ENCODE results near the gene GCNT4.

Gene GCNT4

GRCh38 chr5:75050415-75050814 lies 1.9 kb downstream of the GCNT4 start:
- DNase-seq (ENCODE audit: low spot score), result no peak

- DNase-seq (ENCODE audit: low spot score), result peak; percentile 13
Measured at GRCh38 chr5:75049456-75050351, 2.7 kb downstream of the GCNT4 start.

GRCh38 chr5:75048457-75048953 lies 3.9 kb downstream of the GCNT4 start:
- DNase-seq (ENCODE audit: low spot score), result no peak

- no peak for DNase-seq (ENCODE audit: low spot score)
Measured at GRCh38 chr5:75047356-75047755, 5.0 kb downstream of the GCNT4 start.

- no peak for DNase-seq (ENCODE audit: low spot score)
Measured at GRCh38 chr5:75046366-75047142, 5.8 kb downstream of the GCNT4 start.

- DNase-seq (ENCODE audit: low spot score), result no peak
Measured at GRCh38 chr5:75045071-75045470, 7.3 kb downstream of the GCNT4 start.

- DNase-seq (ENCODE audit: low spot score), result no peak
Measured at GRCh38 chr5:75044406-75044805, 8.0 kb downstream of the GCNT4 start.

- DNase-seq (ENCODE audit: low spot score), result no peak
Measured at GRCh38 chr5:75043633-75044264, 8.6 kb downstream of the GCNT4 start.

- DNase-seq (ENCODE audit: low spot score), result no peak
Measured at GRCh38 chr5:75042522-75042921, 9.8 kb downstream of the GCNT4 start.

GRCh38 chr5:75040973-75041372 lies 11.4 kb downstream of the GCNT4 start:
- no peak for DNase-seq (ENCODE audit: low spot score)

- DNase-seq (ENCODE audit: low spot score), result peak; percentile 8
Measured at GRCh38 chr5:75037106-75037505, 15.3 kb downstream of the GCNT4 start.

- DNase-seq (ENCODE audit: low spot score), result no peak
Measured at GRCh38 chr5:75034137-75034739, 18.1 kb downstream of the GCNT4 start.

GRCh38 chr5:75031366-75031765 lies 21.0 kb downstream of the GCNT4 start:
- no peak for DNase-seq (ENCODE audit: low spot score)

GRCh38 chr5:75028090-75028489 lies 24.3 kb downstream of the GCNT4 start:
- no peak for DNase-seq (ENCODE audit: low spot score)

- DNase-seq (ENCODE audit: low spot score), result no peak
Measured at GRCh38 chr5:75023368-75024159, 28.8 kb downstream of the GCNT4 start.

- no peak for DNase-seq (ENCODE audit: low spot score)
Measured at GRCh38 chr5:75021800-75022199, 30.6 kb downstream of the GCNT4 start.

- peak; percentile 3 for DNase-seq (ENCODE audit: low spot score)
Measured at GRCh38 chr5:75021219-75021618, 31.1 kb downstream of the GCNT4 start.

GRCh38 chr5:75020016-75020656 lies 32.2 kb downstream of the GCNT4 start:
- DNase-seq (ENCODE audit: low spot score), result no peak

- DNase-seq (ENCODE audit: low spot score), result no peak
Measured at GRCh38 chr5:75018805-75019587, 33.4 kb downstream of the GCNT4 start.

- no peak for DNase-seq (ENCODE audit: low spot score)
Measured at GRCh38 chr5:75017971-75018370, 34.4 kb downstream of the GCNT4 start.

All from COLO829 (cell line).